Iris pigment epithelial cell (primary cell): Measurements from ENCODE around the gene TRIM45.
A peak's percentile ranks its signal among the peaks of the same experiment; 100 is the strongest.
"Not testable (repeated sequence)": the region's sequence is repeated elsewhere in the genome, so short reads cannot be mapped to it uniquely, and the experiment has no call there.

Source experiments
- DNase-seq: peaks from one replicate; pipeline ENCODE4 v3.0.0-alpha.2; 2011; ENCODE audit warnings: low read depth

The TRIM45 gene

GRCh38 chr1:117130526-117130925 lies 9.0 kb upstream of the TRIM45 start:
- no peak for DNase-seq

- DNase-seq, result peak; percentile 61
Measured at GRCh38 chr1:117128323-117129079, 7.0 kb upstream of the TRIM45 start.

- peak; percentile 43 for DNase-seq
Measured at GRCh38 chr1:117127795-117128194, 6.2 kb upstream of the TRIM45 start.

- no peak for DNase-seq
Measured at GRCh38 chr1:117124661-117125060, 3.1 kb upstream of the TRIM45 start.

- no peak for DNase-seq
Measured at GRCh38 chr1:117123274-117123673, 1.7 kb upstream of the TRIM45 start.

GRCh38 chr1:117122330-117123025 lies 929 bp upstream of the TRIM45 start:
- no peak for DNase-seq

- peak; percentile 57 for DNase-seq
Measured at GRCh38 chr1:117120774-117121588, 568 bp downstream of the TRIM45 start.

GRCh38 chr1:117119144-117119543 lies 2.4 kb downstream of the TRIM45 start:
- DNase-seq, result not testable (repeated sequence)

GRCh38 chr1:117118137-117118536 lies 3.4 kb downstream of the TRIM45 start:
- no peak for DNase-seq

GRCh38 chr1:117117697-117118096 lies 3.9 kb downstream of the TRIM45 start:
- DNase-seq, result no peak

GRCh38 chr1:117116784-117117130 lies 4.8 kb downstream of the TRIM45 start:
- no peak for DNase-seq

GRCh38 chr1:117116090-117116783 lies 5.3 kb downstream of the TRIM45 start:
- no peak for DNase-seq

GRCh38 chr1:117114877-117115276 lies 6.7 kb downstream of the TRIM45 start:
- no peak for DNase-seq

- DNase-seq, result no peak
Measured at GRCh38 chr1:117113199-117113598, 8.3 kb downstream of the TRIM45 start.

GRCh38 chr1:117112047-117112717 lies 9.4 kb downstream of the TRIM45 start:
- DNase-seq, result no peak

- DNase-seq, result peak; percentile 76
Measured at GRCh38 chr1:117110774-117111173, 10.8 kb downstream of the TRIM45 start.

GRCh38 chr1:117107364-117107763 lies 14.2 kb downstream of the TRIM45 start:
- no peak for DNase-seq

GRCh38 chr1:117106478-117106877 lies 15.1 kb downstream of the TRIM45 start:
- peak; percentile 68 for DNase-seq

- DNase-seq, result no peak
Measured at GRCh38 chr1:117105722-117106121, 15.8 kb downstream of the TRIM45 start.

GRCh38 chr1:117104986-117105385 lies 16.6 kb downstream of the TRIM45 start:
- DNase-seq, result no peak

GRCh38 chr1:117101858-117102257 lies 19.7 kb downstream of the TRIM45 start:
- DNase-seq, result not testable (repeated sequence)

GRCh38 chr1:117101334-117101733 lies 20.2 kb downstream of the TRIM45 start:
- no peak for DNase-seq
